ENCODE results near the gene RPS6KA2.

DNA sequence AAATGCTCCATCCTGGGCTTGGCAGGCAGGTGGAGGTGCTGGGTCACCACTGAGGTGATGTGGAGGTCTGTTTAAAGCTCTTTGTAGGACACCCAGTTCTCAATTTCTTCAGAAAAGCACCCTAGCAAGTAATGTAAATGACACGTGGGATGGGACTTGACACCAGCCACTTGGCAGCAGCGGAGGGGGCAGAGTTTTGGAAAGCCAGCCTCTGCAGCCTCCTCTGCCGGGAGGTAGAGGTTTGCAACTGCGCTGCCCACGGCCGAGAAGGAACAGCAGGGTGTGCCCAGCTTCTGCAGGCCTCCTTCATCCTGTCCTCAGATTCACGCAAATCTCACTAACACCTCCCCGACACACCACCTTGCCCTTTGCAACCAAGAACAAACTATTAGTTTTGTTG lies 117.9 kb downstream of the RPS6KA2 start:
- no peak for TF ChIP-seq EZH2 (IDR thresholded peaks at IDR 0.05; ENCODE audit: low read depth)
- TF ChIP-seq, protein P1, sequence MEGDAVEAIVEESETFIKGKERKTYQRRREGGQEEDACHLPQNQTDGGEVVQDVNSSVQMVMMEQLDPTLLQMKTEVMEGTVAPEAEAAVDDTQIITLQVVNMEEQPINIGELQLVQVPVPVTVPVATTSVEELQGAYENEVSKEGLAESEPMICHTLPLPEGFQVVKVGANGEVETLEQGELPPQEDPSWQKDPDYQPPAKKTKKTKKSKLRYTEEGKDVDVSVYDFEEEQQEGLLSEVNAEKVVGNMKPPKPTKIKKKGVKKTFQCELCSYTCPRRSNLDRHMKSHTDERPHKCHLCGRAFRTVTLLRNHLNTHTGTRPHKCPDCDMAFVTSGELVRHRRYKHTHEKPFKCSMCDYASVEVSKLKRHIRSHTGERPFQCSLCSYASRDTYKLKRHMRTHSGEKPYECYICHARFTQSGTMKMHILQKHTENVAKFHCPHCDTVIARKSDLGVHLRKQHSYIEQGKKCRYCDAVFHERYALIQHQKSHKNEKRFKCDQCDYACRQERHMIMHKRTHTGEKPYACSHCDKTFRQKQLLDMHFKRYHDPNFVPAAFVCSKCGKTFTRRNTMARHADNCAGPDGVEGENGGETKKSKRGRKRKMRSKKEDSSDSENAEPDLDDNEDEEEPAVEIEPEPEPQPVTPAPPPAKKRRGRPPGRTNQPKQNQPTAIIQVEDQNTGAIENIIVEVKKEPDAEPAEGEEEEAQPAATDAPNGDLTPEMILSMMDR (conservative IDR thresholded peaks at IDR 0.05) = no peak
